Measurements from ENCODE around the gene GPC3. TPM values are rescaled to one million over a fixed set of nuclear protein-coding genes. Genes with fewer than 3 reads are reported as not detected.

Gene GPC3
- total RNA-seq, 1 experiment from 2014 or later, result 32.4 TPM

- Mint-ChIP-seq H3K9me3 (no peaks in the 10 kb centered on the region), H3K27ac (no peak overlapping the region), H3K36me3 (no peaks in the 10 kb centered on the region), H3K27me3 (ENCODE audit: low read depth) (no peaks in the 10 kb centered on the region), H3K4me3 (no peak overlapping the region), H3K4me1 (peaks cover 12% of the 10 kb centered on the region)
- no peak for ATAC-seq
- ChIA-PET CTCF (no interaction called here), POLR2A (no interaction called here)
- DNase-seq (ENCODE audit: low spot score), result no peak
- TF ChIP-seq ZNF263 (CRISPR knock-in tag; IDR thresholded peaks at IDR 0.05; ENCODE audit: low read depth) (no peak), FOXP1 (CRISPR knock-in tag; IDR thresholded peaks at IDR 0.05; ENCODE audit: borderline replicate concordance) (no peak), NFE2L1 (CRISPR knock-in tag; IDR thresholded peaks at IDR 0.05) (no peak), CBFB (CRISPR knock-in tag; IDR thresholded peaks at IDR 0.05; ENCODE audit: low read depth) (no peak), E2F4 (CRISPR knock-in tag; IDR thresholded peaks at IDR 0.05; ENCODE audit: borderline replicate concordance, low read depth) (no peak), ETV6 (CRISPR knock-in tag; IDR thresholded peaks at IDR 0.05) (no peak), OVOL2 (CRISPR knock-in tag; IDR thresholded peaks at IDR 0.05; ENCODE audit: borderline replicate concordance) (no peak), PRRX2 (CRISPR knock-in tag; IDR thresholded peaks at IDR 0.05) (no peak), SP1 (CRISPR knock-in tag; conservative IDR thresholded peaks at IDR 0.05) (no peak), ZNF219 (CRISPR knock-in tag; IDR thresholded peaks at IDR 0.05; ENCODE audit: borderline replicate concordance) (no peak), ZNF317 (CRISPR knock-in tag; IDR thresholded peaks at IDR 0.05; ENCODE audit: borderline replicate concordance, low read depth) (no peak)
- TF ChIP-seq, protein P1, sequence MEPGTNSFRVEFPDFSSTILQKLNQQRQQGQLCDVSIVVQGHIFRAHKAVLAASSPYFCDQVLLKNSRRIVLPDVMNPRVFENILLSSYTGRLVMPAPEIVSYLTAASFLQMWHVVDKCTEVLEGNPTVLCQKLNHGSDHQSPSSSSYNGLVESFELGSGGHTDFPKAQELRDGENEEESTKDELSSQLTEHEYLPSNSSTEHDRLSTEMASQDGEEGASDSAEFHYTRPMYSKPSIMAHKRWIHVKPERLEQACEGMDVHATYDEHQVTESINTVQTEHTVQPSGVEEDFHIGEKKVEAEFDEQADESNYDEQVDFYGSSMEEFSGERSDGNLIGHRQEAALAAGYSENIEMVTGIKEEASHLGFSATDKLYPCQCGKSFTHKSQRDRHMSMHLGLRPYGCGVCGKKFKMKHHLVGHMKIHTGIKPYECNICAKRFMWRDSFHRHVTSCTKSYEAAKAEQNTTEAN (CRISPR knock-in tag; IDR thresholded peaks at IDR 0.05), result no peak
Observed at GRCh38 chrX:133947022-133947421, 38.4 kb downstream of the GPC3 start.

DNA sequence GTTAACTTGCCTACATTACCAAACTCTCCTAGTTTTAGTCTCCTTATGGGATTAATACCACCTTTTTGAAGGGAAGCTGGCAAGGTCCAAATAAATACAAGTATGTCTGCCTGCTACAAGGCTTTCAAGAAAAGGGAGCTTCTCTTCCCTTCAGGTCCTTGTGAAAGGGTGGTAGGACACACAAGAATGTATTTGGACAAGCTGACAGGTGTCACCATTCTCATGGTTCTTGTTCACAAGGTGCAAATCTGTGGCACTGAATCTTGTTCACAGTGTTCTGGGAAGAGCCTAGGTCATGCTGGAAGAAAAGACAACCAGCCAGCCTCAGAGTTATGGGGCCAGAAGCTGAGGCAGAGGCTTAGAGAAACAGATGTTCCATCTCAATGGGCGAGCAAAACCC is 41.9 kb downstream of the GPC3 start:
- no peak overlapping the region for H3K4me3 Mint-ChIP-seq
- CTCF ChIA-PET, result no interaction called here
- peaks cover 12% of the 10 kb centered on the region for H3K4me1 Mint-ChIP-seq
- POLR2A ChIA-PET, result no interaction called here
- no peaks in the 10 kb centered on the region for H3K36me3 Mint-ChIP-seq
- TF ChIP-seq NFE2L1 (CRISPR knock-in tag; IDR thresholded peaks at IDR 0.05) (no peak), E2F4 (CRISPR knock-in tag; IDR thresholded peaks at IDR 0.05; ENCODE audit: borderline replicate concordance, low read depth) (no peak), NR3C1 (CRISPR knock-in tag; conservative IDR thresholded peaks at IDR 0.05; ENCODE audit: low read depth) (no peak), ZNF121 (CRISPR knock-in tag; IDR thresholded peaks at IDR 0.05) (no peak), SMAD3 (CRISPR knock-in tag; IDR thresholded peaks at IDR 0.05; ENCODE audit: borderline replicate concordance) (no peak), MYBL2 (CRISPR knock-in tag; IDR thresholded peaks at IDR 0.05) (no peak), E2F5 (CRISPR knock-in tag; IDR thresholded peaks at IDR 0.05) (no peak), ELF4 (CRISPR knock-in tag; IDR thresholded peaks at IDR 0.05; ENCODE audit: low read depth) (no peak), CREB1 (CRISPR knock-in tag; IDR thresholded peaks at IDR 0.05) (no peak), ZMAT4 (CRISPR knock-in tag; IDR thresholded peaks at IDR 0.05) (no peak), FOXK1 (CRISPR knock-in tag; IDR thresholded peaks at IDR 0.05) (no peak), ZNF138 (CRISPR knock-in tag; conservative IDR thresholded peaks at IDR 0.05) (no peak), KAT7 (CRISPR knock-in tag; IDR thresholded peaks at IDR 0.05; ENCODE audit: borderline replicate concordance) (no peak), ZNF219 (CRISPR knock-in tag; IDR thresholded peaks at IDR 0.05; ENCODE audit: borderline replicate concordance) (no peak)
- TF ChIP-seq, protein P2, sequence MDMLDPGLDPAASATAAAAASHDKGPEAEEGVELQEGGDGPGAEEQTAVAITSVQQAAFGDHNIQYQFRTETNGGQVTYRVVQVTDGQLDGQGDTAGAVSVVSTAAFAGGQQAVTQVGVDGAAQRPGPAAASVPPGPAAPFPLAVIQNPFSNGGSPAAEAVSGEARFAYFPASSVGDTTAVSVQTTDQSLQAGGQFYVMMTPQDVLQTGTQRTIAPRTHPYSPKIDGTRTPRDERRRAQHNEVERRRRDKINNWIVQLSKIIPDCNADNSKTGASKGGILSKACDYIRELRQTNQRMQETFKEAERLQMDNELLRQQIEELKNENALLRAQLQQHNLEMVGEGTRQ (CRISPR knock-in tag; IDR thresholded peaks at IDR 0.05), result no peak
- TF ChIP-seq, protein P3, sequence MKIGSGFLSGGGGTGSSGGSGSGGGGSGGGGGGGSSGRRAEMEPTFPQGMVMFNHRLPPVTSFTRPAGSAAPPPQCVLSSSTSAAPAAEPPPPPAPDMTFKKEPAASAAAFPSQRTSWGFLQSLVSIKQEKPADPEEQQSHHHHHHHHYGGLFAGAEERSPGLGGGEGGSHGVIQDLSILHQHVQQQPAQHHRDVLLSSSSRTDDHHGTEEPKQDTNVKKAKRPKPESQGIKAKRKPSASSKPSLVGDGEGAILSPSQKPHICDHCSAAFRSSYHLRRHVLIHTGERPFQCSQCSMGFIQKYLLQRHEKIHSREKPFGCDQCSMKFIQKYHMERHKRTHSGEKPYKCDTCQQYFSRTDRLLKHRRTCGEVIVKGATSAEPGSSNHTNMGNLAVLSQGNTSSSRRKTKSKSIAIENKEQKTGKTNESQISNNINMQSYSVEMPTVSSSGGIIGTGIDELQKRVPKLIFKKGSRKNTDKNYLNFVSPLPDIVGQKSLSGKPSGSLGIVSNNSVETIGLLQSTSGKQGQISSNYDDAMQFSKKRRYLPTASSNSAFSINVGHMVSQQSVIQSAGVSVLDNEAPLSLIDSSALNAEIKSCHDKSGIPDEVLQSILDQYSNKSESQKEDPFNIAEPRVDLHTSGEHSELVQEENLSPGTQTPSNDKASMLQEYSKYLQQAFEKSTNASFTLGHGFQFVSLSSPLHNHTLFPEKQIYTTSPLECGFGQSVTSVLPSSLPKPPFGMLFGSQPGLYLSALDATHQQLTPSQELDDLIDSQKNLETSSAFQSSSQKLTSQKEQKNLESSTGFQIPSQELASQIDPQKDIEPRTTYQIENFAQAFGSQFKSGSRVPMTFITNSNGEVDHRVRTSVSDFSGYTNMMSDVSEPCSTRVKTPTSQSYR (CRISPR knock-in tag; IDR thresholded peaks at IDR 0.05), result no peak
- ATAC-seq (no peak), DNase-seq (ENCODE audit: low spot score) (no peak)
- H3K27ac Mint-ChIP-seq, result no peak overlapping the region
- no peaks in the 10 kb centered on the region for H3K27me3 Mint-ChIP-seq (ENCODE audit: low read depth)
- no peaks in the 10 kb centered on the region for H3K9me3 Mint-ChIP-seq
